Measurements from ENCODE around the gene PKP1.

DNA sequence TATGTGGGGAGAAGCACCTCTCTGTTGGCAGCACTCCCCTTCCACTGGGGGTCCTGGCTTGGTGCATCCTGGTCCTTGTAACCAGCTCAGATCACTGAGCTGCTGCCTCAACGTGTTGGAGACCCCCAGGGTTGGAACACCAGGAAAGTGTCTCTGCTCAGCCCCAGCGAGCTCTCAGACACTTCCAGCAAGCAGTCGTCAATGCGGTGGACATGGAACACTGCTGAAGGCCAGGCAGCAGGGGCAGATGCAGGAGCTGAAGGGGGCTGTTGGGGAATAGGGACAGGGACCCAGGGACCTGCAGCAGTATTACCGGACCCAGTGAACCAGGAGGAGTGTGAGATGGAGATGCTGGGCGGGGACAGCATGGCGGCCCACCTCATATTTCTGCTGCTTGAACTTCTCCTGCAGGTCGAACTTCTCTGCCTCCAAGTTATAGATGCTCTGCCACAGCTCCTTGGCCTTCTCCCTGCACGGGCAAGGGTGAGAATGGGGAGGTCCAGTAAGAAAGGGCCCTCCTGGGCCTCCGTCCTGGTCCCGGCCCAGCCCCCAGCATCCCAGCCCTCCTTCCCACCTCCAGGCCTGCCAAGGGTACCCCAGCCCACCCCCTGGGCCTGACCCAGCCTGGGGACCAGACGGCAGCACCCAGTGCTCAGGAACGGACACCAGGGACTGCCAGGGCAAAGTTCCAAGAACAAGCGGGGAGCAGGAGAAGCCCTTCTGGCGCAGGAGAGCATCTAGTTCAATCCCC lies 77.8 kb downstream of the PKP1 start:
- TF ChIP-seq, protein P1, sequence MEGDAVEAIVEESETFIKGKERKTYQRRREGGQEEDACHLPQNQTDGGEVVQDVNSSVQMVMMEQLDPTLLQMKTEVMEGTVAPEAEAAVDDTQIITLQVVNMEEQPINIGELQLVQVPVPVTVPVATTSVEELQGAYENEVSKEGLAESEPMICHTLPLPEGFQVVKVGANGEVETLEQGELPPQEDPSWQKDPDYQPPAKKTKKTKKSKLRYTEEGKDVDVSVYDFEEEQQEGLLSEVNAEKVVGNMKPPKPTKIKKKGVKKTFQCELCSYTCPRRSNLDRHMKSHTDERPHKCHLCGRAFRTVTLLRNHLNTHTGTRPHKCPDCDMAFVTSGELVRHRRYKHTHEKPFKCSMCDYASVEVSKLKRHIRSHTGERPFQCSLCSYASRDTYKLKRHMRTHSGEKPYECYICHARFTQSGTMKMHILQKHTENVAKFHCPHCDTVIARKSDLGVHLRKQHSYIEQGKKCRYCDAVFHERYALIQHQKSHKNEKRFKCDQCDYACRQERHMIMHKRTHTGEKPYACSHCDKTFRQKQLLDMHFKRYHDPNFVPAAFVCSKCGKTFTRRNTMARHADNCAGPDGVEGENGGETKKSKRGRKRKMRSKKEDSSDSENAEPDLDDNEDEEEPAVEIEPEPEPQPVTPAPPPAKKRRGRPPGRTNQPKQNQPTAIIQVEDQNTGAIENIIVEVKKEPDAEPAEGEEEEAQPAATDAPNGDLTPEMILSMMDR (IDR thresholded peaks at IDR 0.05): no peak
- TF ChIP-seq POLR2AphosphoS5 (IDR thresholded peaks at IDR 0.05): no peak
